Caco-2 (cell line): ENCODE measurements around the gene ADGRV1. TPM values are rescaled to one million over a fixed set of nuclear protein-coding genes. Genes with fewer than 3 reads are reported as not detected.
A peak's percentile ranks its signal among the peaks of the same experiment; 100 is the strongest.

ENCODE experiments used
- BruUV-seq: library from RNA; stranded (reverse); fragments of 400-500 nt; replicated peaks from 2 replicates; lab custom pipeline; 2021; lab: Mats Ljungman, UMichigan
- CTCF ChIA-PET: fragments of 300-600 bp; sonication (Branson Sonifier 250); formaldehyde crosslinking; loops from one replicate; lab custom pipeline; 2022; ENCODE audit warnings: antibody characterized with exemption; lab: Charles Lee
- POLR2A ChIA-PET: fragments of 300-600 bp; sonication (Branson Sonifier 250); formaldehyde crosslinking; loops from one replicate; lab custom pipeline; 2022; ENCODE audit warnings: antibody characterized with exemption; lab: Charles Lee
- DNase-seq, 2 experiments: peaks; one replicate each; pipeline versions ENCODE4 v3.0.0 to v3.0.0-alpha.2; 2020 to 2022
- H3K27me3 ChIP-seq: replicated peaks from 2 replicates; pipeline ENCODE4 v1.6.0; 2011; ENCODE audit warnings: low read length; ENCODE audit not compliant: control insufficient read depth, insufficient read depth
- H3K36me3 ChIP-seq: 2 replicates; pipeline ENCODE4 v1.5.1; 2011; ENCODE audit warnings: low read length; ENCODE audit not compliant: control insufficient read depth, insufficient read depth
- H3K4me1 ChIP-seq: fragments of 250-450 bp; sonication (Bioruptor Pico); 2 replicates; pipeline ENCODE4 v1.5.1; 2020; ENCODE audit warnings: mild to moderate bottlenecking
- H3K4me3 ChIP-seq: 2 replicates; pipeline ENCODE4 v1.5.1; 2011; ENCODE audit warnings: low read depth, mild to moderate bottlenecking, control low read depth, low read length
- H3K9me3 ChIP-seq: fragments of 250-450 bp; sonication (Bioruptor Pico); 2 replicates; pipeline ENCODE4 v1.5.1; 2020; ENCODE audit warnings: mild to moderate bottlenecking, moderate library complexity
- H3K27ac Mint-ChIP-seq: one replicate; pipeline ENCODE4 v1.8.0; 2022; ENCODE audit warnings: mixed read lengths; ENCODE audit not compliant: unreplicated experiment
- H3K27me3 Mint-ChIP-seq: one replicate; pipeline ENCODE4 v1.8.0; 2022; ENCODE audit warnings: mixed read lengths; ENCODE audit not compliant: insufficient read depth, unreplicated experiment
- H3K36me3 Mint-ChIP-seq: one replicate; pipeline ENCODE4 v1.8.0; 2022; ENCODE audit warnings: mild to moderate bottlenecking, mixed read lengths; ENCODE audit not compliant: insufficient read depth, unreplicated experiment
- H3K4me1 Mint-ChIP-seq: one replicate; pipeline ENCODE4 v1.8.0; 2022; ENCODE audit warnings: low read depth, mixed read lengths; ENCODE audit not compliant: unreplicated experiment
- H3K4me3 Mint-ChIP-seq: one replicate; pipeline ENCODE4 v1.8.0; 2022; ENCODE audit warnings: mild to moderate bottlenecking, moderate library complexity, mixed read lengths; ENCODE audit not compliant: unreplicated experiment
- H3K9me3 Mint-ChIP-seq: one replicate; pipeline ENCODE4 v1.8.0; 2022; ENCODE audit warnings: mixed read lengths; ENCODE audit not compliant: unreplicated experiment
- intact Hi-C: fragments of 100-400 bp; cut with micrococcal nuclease; formaldehyde crosslinking; loops from one replicate; pipeline ENCODE4 v1.10.0; 2022; ENCODE audit not compliant: unreplicated experiment
- total RNA-seq: library from RNA; stranded (reverse); gene quantifications from 2 replicates; pipeline ENCODE4 v1.2.3, GENCODE V29; 2022
- TF ChIP-seq, protein P1 (sequence below), 2 experiments: fragments of 200-600 bp in 1 of 2; IDR thresholded peaks; 1 replicate in 1 of 2; 2 replicates in 1 of 2; pipeline versions ENCODE4 v1.5.1 to v1.8.0; 2011 to 2022; ENCODE audit warnings: antibody characterized with exemption in 1 of 2, control low read depth in 1 of 2, inconsistent platforms in 1 of 2, low read depth in 1 of 2, low read length in 1 of 2, mild to moderate bottlenecking in 1 of 2, moderate library complexity in 1 of 2; ENCODE audit not compliant: insufficient read depth in 1 of 2, severe bottlenecking in 1 of 2, unreplicated experiment in 1 of 2

Gene ADGRV1
- total RNA-seq, 1 experiment from 2014 or later, result 23.2 TPM

DNA sequence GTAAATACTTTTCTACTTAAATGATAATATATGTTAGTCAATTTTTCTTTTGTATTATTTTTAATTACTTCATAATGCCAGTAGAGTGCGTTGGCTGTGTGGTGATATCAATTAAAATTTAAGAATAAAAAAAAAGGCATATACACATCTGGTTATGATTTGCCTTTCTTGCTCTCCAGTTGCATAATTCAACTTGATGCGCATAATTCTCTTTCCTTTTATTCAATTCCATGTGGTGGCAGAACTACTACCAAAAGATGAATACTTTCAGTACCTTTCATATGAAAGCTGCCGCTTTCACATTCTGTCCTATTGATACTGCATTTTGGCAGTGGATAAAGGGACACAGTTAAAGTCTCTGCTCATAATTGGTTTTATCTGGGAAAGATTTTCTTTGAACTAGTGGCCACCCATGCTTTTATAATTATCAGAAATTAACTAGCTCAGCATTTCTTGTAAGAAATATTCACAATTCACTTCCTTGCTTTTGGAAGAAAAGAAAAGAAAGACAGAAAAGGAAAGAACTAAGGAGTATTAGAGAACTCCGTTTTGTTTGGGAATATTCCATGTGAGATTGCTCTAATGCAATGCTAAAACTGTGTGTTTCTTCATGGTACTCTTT lies 12.3 kb upstream of the ADGRV1 start:
- POLR2A ChIA-PET, result no interaction called here
- H3K27me3 ChIP-seq, result no peaks in the 10 kb centered on the region
- H3K27ac Mint-ChIP-seq, result no peak overlapping the region
- H3K9me3 ChIP-seq, result no peaks in the 10 kb centered on the region
- H3K4me1 ChIP-seq, result peaks cover 26% of the 10 kb centered on the region
- peaks cover 5% of the 10 kb centered on the region for H3K36me3 Mint-ChIP-seq
- H3K36me3 ChIP-seq, result no peaks in the 10 kb centered on the region
- TF ChIP-seq, protein P1, sequence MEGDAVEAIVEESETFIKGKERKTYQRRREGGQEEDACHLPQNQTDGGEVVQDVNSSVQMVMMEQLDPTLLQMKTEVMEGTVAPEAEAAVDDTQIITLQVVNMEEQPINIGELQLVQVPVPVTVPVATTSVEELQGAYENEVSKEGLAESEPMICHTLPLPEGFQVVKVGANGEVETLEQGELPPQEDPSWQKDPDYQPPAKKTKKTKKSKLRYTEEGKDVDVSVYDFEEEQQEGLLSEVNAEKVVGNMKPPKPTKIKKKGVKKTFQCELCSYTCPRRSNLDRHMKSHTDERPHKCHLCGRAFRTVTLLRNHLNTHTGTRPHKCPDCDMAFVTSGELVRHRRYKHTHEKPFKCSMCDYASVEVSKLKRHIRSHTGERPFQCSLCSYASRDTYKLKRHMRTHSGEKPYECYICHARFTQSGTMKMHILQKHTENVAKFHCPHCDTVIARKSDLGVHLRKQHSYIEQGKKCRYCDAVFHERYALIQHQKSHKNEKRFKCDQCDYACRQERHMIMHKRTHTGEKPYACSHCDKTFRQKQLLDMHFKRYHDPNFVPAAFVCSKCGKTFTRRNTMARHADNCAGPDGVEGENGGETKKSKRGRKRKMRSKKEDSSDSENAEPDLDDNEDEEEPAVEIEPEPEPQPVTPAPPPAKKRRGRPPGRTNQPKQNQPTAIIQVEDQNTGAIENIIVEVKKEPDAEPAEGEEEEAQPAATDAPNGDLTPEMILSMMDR (IDR thresholded peaks at IDR 0.05; ENCODE audit: insufficient read depth in 1 of 2, low read depth in 1 of 2, low read length in 1 of 2, severe bottlenecking in 1 of 2, unreplicated experiment in 1 of 2), result no peak
- H3K27me3 Mint-ChIP-seq, result no peaks in the 10 kb centered on the region
- CTCF ChIA-PET, result no interaction called here
- no peak overlapping the region for H3K4me3 Mint-ChIP-seq
- no peaks in the 10 kb centered on the region for H3K4me1 Mint-ChIP-seq
- BruUV-seq, result no TSS peak
- intact Hi-C loops, result no loop called here
- H3K9me3 Mint-ChIP-seq, result no peaks in the 10 kb centered on the region
- no peak overlapping the region for H3K4me3 ChIP-seq
- DNase-seq, result no peak

DNA sequence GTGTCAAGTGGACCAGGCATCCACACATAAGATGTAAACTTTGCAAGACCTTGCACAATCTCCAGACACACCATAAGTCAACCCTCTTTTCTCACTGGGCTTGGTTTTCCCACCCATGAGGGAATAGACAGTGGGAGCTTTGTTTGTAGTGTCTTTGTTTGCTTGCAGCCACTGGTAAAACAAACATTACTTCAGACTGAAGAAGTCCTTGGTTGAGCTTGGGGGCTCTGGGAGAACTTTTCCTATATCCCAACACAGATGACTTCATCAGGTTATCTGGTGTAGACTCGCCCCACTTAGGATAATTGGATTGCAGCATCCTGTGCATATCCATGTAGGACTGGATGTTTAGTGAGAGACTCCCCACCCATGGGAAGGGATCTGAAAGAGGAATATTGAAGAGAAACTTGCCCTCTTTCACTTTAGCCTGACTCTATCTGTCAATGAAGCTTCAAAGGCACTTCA lies 11.5 kb upstream of the ADGRV1 start:
- Histone ChIP-seq H3K36me3 (no peaks in the 10 kb centered on the region), H3K9me3 (no peaks in the 10 kb centered on the region), H3K4me1 (peaks cover 26% of the 10 kb centered on the region), H3K4me3 (no peak overlapping the region), H3K27me3 (no peaks in the 10 kb centered on the region)
- no peaks in the 10 kb centered on the region for H3K9me3 Mint-ChIP-seq
- H3K4me1 Mint-ChIP-seq, result no peaks in the 10 kb centered on the region
- no TSS peak for BruUV-seq
- intact Hi-C loops, result no loop called here
- ChIA-PET CTCF (no interaction called here), POLR2A (no interaction called here)
- peaks cover 5% of the 10 kb centered on the region for H3K36me3 Mint-ChIP-seq
- H3K27me3 Mint-ChIP-seq, result no peaks in the 10 kb centered on the region
- H3K27ac Mint-ChIP-seq, result no peak overlapping the region
- TF ChIP-seq, protein P1 (IDR thresholded peaks at IDR 0.05; ENCODE audit: insufficient read depth in 1 of 2, low read depth in 1 of 2, low read length in 1 of 2, severe bottlenecking in 1 of 2, unreplicated experiment in 1 of 2), result no peak
- H3K4me3 Mint-ChIP-seq, result no peak overlapping the region
- peak in 1 of 2 experiments; percentile 4 for DNase-seq

DNA sequence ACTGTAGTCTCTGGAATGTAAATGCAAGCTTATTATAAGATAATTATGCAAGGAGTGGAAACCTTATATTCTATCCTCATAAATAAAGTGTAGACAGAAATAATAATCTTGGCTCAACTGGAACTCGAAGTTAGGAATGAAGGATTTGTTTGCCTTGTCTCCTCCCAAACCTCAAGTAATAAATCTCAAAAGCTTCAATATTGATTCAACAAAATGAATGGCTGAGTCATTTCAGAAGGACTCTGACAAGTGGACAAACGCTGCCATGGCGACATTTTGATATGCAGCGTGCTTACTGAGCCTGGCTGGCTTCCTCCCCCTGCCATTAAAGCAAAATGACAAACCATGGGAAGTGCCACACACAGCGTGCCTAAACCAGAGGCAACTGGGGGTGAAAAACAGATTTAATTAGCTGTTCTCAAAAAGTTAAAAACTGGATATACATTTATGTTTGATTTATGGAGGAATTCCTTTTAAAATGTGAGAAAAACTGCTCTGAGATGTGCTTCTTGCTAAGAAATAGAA lies 10.5 kb upstream of the ADGRV1 start:
- no peaks in the 10 kb centered on the region for H3K36me3 ChIP-seq
- no peaks in the 10 kb centered on the region for H3K9me3 Mint-ChIP-seq
- H3K27me3 ChIP-seq, result no peaks in the 10 kb centered on the region
- no peak overlapping the region for H3K4me3 ChIP-seq
- H3K27ac Mint-ChIP-seq, result peak overlapping the region; percentile 46
- POLR2A ChIA-PET, result no interaction called here
- H3K4me1 Mint-ChIP-seq, result peaks cover 4% of the 10 kb centered on the region
- no peak overlapping the region for H3K4me3 Mint-ChIP-seq
- H3K4me1 ChIP-seq, result peaks cover 26% of the 10 kb centered on the region
- no peaks in the 10 kb centered on the region for H3K9me3 ChIP-seq
- no peaks in the 10 kb centered on the region for H3K36me3 Mint-ChIP-seq
- peak; percentile 75 to 76 for DNase-seq
- intact Hi-C loops, result loop anchor here (1.0 kb wide), 2 partner anchors 10 to 13 kb away; partner anchors contain the start of gene ADGRV1
- no peaks in the 10 kb centered on the region for H3K27me3 Mint-ChIP-seq
- CTCF ChIA-PET, result no interaction called here
- TF ChIP-seq, protein P1 (IDR thresholded peaks at IDR 0.05; ENCODE audit: insufficient read depth in 1 of 2, low read depth in 1 of 2, low read length in 1 of 2, severe bottlenecking in 1 of 2, unreplicated experiment in 1 of 2), result no peak
- no TSS peak for BruUV-seq
